Hepatocyte (in vitro differentiated cells): ENCODE measurements around the gene BRINP2. TPM values are rescaled to one million over a fixed set of nuclear protein-coding genes. Genes with fewer than 3 reads are reported as not detected.

Experiments used
- DNase-seq: peaks from one replicate; pipeline ENCODE4 v3.0.0-alpha.2; 2016; ENCODE audit warnings: low spot score
- H2AFZ ChIP-seq: fragments of 200-600 bp; sonication (generic); 2 replicates; pipeline ENCODE4 v1.6.0; 2016; ENCODE audit warnings: antibody characterized with exemption, mild to moderate bottlenecking
- H3K27ac ChIP-seq: fragments of 200-600 bp; sonication (generic); 2 replicates; pipeline ENCODE4 v1.5.1; 2016; ENCODE audit warnings: mild to moderate bottlenecking
- H3K27me3 ChIP-seq: fragments of 200-600 bp; sonication (generic); 2 replicates; pipeline ENCODE4 v1.6.1; 2016
- H3K36me3 ChIP-seq: fragments of 200-600 bp; sonication (generic); replicated peaks from 2 replicates; pipeline ENCODE4 v1.5.1; 2016; ENCODE audit warnings: low read depth; ENCODE audit not compliant: insufficient read depth
- H3K4me1 ChIP-seq: fragments of 200-600 bp; sonication (generic); 2 replicates; pipeline ENCODE4 v1.5.1; 2016; ENCODE audit warnings: mild to moderate bottlenecking, moderate library complexity; ENCODE audit not compliant: insufficient read depth
- H3K4me2 ChIP-seq: fragments of 200-600 bp; sonication (generic); 2 replicates; pipeline ENCODE4 v1.6.0; 2016
- H3K4me3 ChIP-seq: fragments of 200-600 bp; sonication (generic); 2 replicates; pipeline ENCODE4 v1.5.1; 2016; ENCODE audit warnings: mild to moderate bottlenecking
- H3K79me2 ChIP-seq: fragments of 200-600 bp; sonication (generic); 2 replicates; pipeline ENCODE4 v1.6.0; 2017; ENCODE audit warnings: mild to moderate bottlenecking
- H3K9me2 ChIP-seq: fragments of 200-600 bp; sonication (generic); replicated peaks from 2 replicates; pipeline ENCODE4 v1.6.0; 2017; ENCODE audit warnings: mild to moderate bottlenecking; ENCODE audit not compliant: insufficient read depth
- H3K9me3 ChIP-seq: fragments of 200-600 bp; sonication (generic); 2 replicates; pipeline ENCODE4 v1.5.1; 2016; ENCODE audit warnings: low read depth, mild to moderate bottlenecking
- H4K20me1 ChIP-seq: fragments of 200-600 bp; sonication (generic); 2 replicates; pipeline ENCODE4 v1.6.0; 2016; ENCODE audit warnings: mild to moderate bottlenecking; ENCODE audit not compliant: insufficient read depth, poor library complexity, severe bottlenecking
- EZH2 ChIP-seq: fragments of 200-600 bp; sonication (generic); IDR thresholded peaks from 2 replicates; pipeline ENCODE4 v1.6.1; 2016; ENCODE audit warnings: antibody characterized with exemption, mild to moderate bottlenecking, borderline replicate concordance
- EZH2phosphoT487 ChIP-seq: fragments of 200-600 bp; sonication (generic); IDR thresholded peaks from one replicate; pipeline ENCODE4 v1.6.1; 2018; ENCODE audit warnings: antibody characterized with exemption, mild to moderate bottlenecking, low read depth, moderate library complexity; ENCODE audit not compliant: unreplicated experiment, severe bottlenecking
- WGBS: methylation state at CpG from one replicate; pipeline ENCODE4 v1.1.6; 2016; ENCODE audit warnings: low lambda C conversion rate; ENCODE audit errors: missing lambda C conversion rate; 5-methylcytosine and 5-hydroxymethylcytosine counted together
- polyA plus RNA-seq: library from polyadenylated mRNA; unstranded; fragments of >200 nt; fragmentation: Nextera tagmentation; extraction: Ambion mirVana; gene quantifications from 2 replicates; pipeline ENCODE4 v1.2.1, GENCODE V29; 2016
- total RNA-seq: library from RNA; depleted of rRNA; stranded (reverse); fragments of >200 nt; gene quantifications from 2 replicates; pipeline ENCODE4 v1.2.3, GENCODE V29; 2014
- TF ChIP-seq, protein P1 (sequence below): fragments of 200-600 bp; sonication (generic); IDR thresholded peaks from 2 replicates; pipeline ENCODE4 v1.5.1; 2016; ENCODE audit warnings: antibody characterized with exemption, mild to moderate bottlenecking; ENCODE audit not compliant: poor library complexity

BRINP2 gene
- total and polyA plus RNA-seq, 2 experiments from 2014 or later: 1.5 TPM; not detected in 1

DNA sequence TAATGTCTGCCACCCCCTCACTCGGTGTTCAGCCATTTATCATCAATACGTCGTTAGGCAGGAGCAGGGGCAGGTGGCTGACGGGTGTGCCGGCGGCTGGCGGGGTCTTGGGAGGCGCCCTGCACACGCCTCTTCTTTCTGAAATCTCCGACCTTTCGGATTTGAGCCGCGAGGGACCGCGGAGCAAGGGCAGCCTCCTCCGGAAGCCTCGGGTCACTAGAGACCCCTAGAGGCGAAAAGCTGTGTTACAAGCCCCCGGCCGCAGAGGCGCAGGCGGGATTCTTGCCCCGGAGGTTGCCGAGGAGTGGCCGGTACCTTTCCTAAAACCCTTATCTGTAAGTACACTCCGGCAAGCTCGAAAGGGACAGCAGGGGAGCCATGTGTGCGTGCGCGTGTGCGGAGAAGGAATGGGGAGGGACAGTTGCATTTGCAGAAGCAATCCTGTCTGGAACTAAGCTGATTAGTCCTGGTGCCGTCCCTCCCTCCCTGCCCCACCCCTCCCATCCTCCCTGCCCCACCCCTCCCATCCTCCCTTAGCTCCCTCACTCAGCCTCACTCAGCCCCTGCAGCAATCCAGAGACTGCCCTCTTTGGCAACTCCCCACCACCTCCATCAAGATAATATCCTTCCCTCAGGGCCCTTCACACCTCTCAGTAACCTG, 11.0 kb downstream of the BRINP2 start:
- Histone ChIP-seq H3K27me3 (peaks cover 65% of the 10 kb centered on the region), H3K27ac (no peak overlapping the region), H3K9me3 (no peaks in the 10 kb centered on the region), H3K9me2 (no peaks in the 10 kb centered on the region), H4K20me1 (no peaks in the 10 kb centered on the region), H2AFZ (peak overlapping the region; percentile 70), H3K79me2 (no peaks in the 10 kb centered on the region), H3K4me2 (peak overlapping the region; percentile 91), H3K4me1 (no peaks in the 10 kb centered on the region), H3K4me3 (no peak overlapping the region), H3K36me3 (no peaks in the 10 kb centered on the region)
- 1% methylated on average over 31 of the region's 32 CpGs for WGBS
- DNase-seq: peak; percentile 78
- no peak for TF ChIP-seq EZH2
- TF ChIP-seq, protein P1, sequence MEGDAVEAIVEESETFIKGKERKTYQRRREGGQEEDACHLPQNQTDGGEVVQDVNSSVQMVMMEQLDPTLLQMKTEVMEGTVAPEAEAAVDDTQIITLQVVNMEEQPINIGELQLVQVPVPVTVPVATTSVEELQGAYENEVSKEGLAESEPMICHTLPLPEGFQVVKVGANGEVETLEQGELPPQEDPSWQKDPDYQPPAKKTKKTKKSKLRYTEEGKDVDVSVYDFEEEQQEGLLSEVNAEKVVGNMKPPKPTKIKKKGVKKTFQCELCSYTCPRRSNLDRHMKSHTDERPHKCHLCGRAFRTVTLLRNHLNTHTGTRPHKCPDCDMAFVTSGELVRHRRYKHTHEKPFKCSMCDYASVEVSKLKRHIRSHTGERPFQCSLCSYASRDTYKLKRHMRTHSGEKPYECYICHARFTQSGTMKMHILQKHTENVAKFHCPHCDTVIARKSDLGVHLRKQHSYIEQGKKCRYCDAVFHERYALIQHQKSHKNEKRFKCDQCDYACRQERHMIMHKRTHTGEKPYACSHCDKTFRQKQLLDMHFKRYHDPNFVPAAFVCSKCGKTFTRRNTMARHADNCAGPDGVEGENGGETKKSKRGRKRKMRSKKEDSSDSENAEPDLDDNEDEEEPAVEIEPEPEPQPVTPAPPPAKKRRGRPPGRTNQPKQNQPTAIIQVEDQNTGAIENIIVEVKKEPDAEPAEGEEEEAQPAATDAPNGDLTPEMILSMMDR: peak; percentile 86

DNA sequence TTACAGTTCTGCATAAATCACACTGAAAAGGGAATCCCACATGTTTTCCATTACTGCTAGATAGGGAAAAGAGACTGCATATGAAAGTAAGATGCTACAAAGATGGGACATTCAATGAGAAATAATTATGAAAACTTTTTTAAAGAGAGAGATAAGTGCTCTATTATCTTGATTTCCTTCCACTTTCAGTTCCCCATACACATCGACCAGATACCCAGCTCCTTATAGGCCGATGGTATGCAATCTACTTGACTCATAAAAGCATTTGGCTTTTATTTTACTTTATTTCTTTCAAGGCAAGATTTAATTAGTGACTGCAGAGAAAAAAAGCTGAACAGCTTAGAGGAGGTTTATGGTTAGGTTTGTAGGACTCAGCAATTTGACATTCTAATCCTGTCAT, 13.1 kb downstream of the BRINP2 start:
- Histone ChIP-seq H2AFZ (no peak overlapping the region), H3K27me3 (peaks cover 45% of the 10 kb centered on the region), H3K9me2 (no peaks in the 10 kb centered on the region), H3K79me2 (no peaks in the 10 kb centered on the region), H3K27ac (no peak overlapping the region), H3K4me3 (no peak overlapping the region), H4K20me1 (no peaks in the 10 kb centered on the region), H3K36me3 (no peaks in the 10 kb centered on the region), H3K9me3 (no peaks in the 10 kb centered on the region), H3K4me1 (no peaks in the 10 kb centered on the region), H3K4me2 (no peak overlapping the region)
- 61% methylated on average over 2 of the region's 2 CpGs for whole genome bisulfite sequencing
- DNase-seq: no peak
- TF ChIP-seq EZH2phosphoT487 (no peak), EZH2 (no peak)
- TF ChIP-seq, protein P1: no peak

DNA sequence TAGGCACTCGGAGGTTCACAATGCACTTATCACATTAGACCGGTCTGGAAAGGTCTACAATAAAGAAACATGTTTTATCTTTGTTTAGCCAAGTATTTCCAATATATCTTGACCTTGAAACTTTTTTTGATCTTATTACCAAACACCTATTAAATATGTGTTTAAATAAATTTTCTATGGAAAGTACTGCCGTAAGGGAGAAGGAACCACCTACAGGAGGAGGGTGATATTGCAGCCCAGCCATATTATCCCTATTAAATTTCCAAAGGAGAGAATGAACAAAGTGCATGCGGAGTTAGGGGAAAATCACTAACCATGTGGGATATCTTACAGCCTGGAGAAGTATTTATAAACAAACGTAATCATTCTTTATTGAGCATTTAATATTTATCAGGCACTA, 14.5 kb downstream of the BRINP2 start:
- no peaks in the 10 kb centered on the region for H3K9me3 ChIP-seq
- no peaks in the 10 kb centered on the region for H3K9me2 ChIP-seq
- no peaks in the 10 kb centered on the region for H3K79me2 ChIP-seq
- no peak overlapping the region for H3K4me2 ChIP-seq
- no peak overlapping the region for H3K27ac ChIP-seq
- 69% methylated on average over 5 of the region's 5 CpGs for WGBS
- no peaks in the 10 kb centered on the region for H3K4me1 ChIP-seq
- TF ChIP-seq EZH2phosphoT487: no peak
- no peak for TF ChIP-seq EZH2
- TF ChIP-seq, protein P1: peak; percentile 15
- no peaks in the 10 kb centered on the region for H4K20me1 ChIP-seq
- H3K4me3 ChIP-seq: no peak overlapping the region
- no peak for DNase-seq
- H3K36me3 ChIP-seq: no peaks in the 10 kb centered on the region
- no peak overlapping the region for H2AFZ ChIP-seq
- H3K27me3 ChIP-seq: peaks cover 39% of the 10 kb centered on the region

DNA sequence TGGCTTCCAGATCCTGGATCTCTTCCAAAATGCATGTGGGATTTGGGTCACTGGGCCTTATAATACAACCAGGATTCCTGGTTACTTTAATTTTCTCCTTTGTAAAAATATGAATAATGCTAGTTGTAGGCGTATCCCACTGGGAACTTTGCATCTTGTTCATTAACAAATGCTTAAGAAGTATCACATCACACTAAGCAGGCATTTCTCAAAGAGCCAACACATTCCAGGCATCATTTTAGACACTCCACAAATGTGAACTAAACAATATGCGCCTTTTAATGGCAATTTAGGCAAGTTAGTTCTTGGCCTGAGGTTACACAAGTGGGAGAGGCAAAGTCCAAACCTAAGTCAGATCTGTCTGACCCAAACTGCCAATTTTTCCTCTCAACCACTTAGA, 15.9 kb downstream of the BRINP2 start:
- no peak overlapping the region for H3K27ac ChIP-seq
- H3K79me2 ChIP-seq: no peaks in the 10 kb centered on the region
- no peaks in the 10 kb centered on the region for H3K9me2 ChIP-seq
- H3K4me1 ChIP-seq: no peaks in the 10 kb centered on the region
- 98% methylated on average over 2 of the region's 2 CpGs for WGBS
- DNase-seq: no peak
- H3K27me3 ChIP-seq: peaks cover 26% of the 10 kb centered on the region
- no peaks in the 10 kb centered on the region for H3K9me3 ChIP-seq
- no peak for TF ChIP-seq EZH2phosphoT487
- TF ChIP-seq, protein P1: no peak
- no peak for TF ChIP-seq EZH2
- no peaks in the 10 kb centered on the region for H3K36me3 ChIP-seq
- no peak overlapping the region for H3K4me2 ChIP-seq
- no peak overlapping the region for H3K4me3 ChIP-seq
- H4K20me1 ChIP-seq: no peaks in the 10 kb centered on the region
- no peak overlapping the region for H2AFZ ChIP-seq
